Bronchial epithelial cell (primary cell): ENCODE data around the gene ST6GALNAC6. TPM values are rescaled to one million over a fixed set of nuclear protein-coding genes. Genes with fewer than 3 reads are reported as not detected.

Experiments used
- DNase-seq: peaks from one replicate; pipeline ENCODE4 v3.0.0-alpha.2; 2010; ENCODE audit warnings: low read depth
- FAIRE-seq: peaks from 2 replicates; lab custom pipeline; 2011; peaks lifted over from hg19 to GRCh38; lab: Jason Lieb, UNC
- H3K27me3 ChIP-seq: 2 replicates; pipeline ENCODE4 v1.5.1; 2011; ENCODE audit warnings: low read length; ENCODE audit not compliant: control insufficient read depth, insufficient read depth
- H3K36me3 ChIP-seq: 2 replicates; pipeline ENCODE4 v1.5.1; 2011; ENCODE audit warnings: low read length; ENCODE audit not compliant: control insufficient read depth, insufficient read depth
- H3K4me3 ChIP-seq: 2 replicates; pipeline ENCODE4 v1.5.1; 2011; ENCODE audit warnings: mild to moderate bottlenecking, low read depth, low read length, control low read depth
- total RNA-seq: library from RNA; depleted of rRNA; stranded (reverse); fragments of >200 nt; gene quantifications from 2 replicates; pipeline ENCODE4 v1.2.1, GENCODE V29; 2014
- TF ChIP-seq, protein P1 (sequence below): IDR thresholded peaks from 2 replicates; pipeline ENCODE4 v1.5.1; 2011; ENCODE audit warnings: mild to moderate bottlenecking, moderate library complexity, low read length, control low read depth, inconsistent platforms; ENCODE audit not compliant: insufficient read depth, severe bottlenecking

ST6GALNAC6 gene
- total RNA-seq, 1 donor from 2014 or later: 18.4 TPM

- no peak overlapping the region for H3K4me3 ChIP-seq
- no peak for FAIRE-seq
- DNase-seq: no peak
These were observed 22.2 kb upstream of the ST6GALNAC6 start for GRCh38 chr9:127921557-127922120.

DNA sequence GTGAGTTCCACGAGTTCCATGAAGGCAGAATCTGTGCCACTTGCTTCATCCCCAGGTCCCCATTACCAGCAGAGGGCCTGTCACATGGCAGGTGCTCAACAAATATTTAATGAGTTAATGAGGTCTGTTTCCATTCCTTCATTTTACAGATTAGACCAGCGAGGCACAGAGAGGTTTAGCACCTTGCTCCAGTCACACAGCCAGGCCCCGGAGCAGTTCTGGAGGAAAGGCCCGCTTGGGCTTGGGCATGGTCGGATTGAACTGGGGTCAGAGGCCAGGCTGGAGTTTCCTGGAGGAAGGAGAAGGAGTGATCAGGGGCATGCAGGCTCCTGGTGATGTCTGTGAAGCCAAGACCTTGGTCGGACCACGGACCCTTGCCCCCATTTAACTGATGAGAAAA, 21.4 kb upstream of the ST6GALNAC6 start:
- DNase-seq: no peak
- FAIRE-seq: no peak
- Histone ChIP-seq H3K4me3 (no peak overlapping the region), H3K27me3 (no peaks in the 10 kb centered on the region), H3K36me3 (no peaks in the 10 kb centered on the region)
- TF ChIP-seq, protein P1, sequence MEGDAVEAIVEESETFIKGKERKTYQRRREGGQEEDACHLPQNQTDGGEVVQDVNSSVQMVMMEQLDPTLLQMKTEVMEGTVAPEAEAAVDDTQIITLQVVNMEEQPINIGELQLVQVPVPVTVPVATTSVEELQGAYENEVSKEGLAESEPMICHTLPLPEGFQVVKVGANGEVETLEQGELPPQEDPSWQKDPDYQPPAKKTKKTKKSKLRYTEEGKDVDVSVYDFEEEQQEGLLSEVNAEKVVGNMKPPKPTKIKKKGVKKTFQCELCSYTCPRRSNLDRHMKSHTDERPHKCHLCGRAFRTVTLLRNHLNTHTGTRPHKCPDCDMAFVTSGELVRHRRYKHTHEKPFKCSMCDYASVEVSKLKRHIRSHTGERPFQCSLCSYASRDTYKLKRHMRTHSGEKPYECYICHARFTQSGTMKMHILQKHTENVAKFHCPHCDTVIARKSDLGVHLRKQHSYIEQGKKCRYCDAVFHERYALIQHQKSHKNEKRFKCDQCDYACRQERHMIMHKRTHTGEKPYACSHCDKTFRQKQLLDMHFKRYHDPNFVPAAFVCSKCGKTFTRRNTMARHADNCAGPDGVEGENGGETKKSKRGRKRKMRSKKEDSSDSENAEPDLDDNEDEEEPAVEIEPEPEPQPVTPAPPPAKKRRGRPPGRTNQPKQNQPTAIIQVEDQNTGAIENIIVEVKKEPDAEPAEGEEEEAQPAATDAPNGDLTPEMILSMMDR: no peak

More at GRCh38 chr9:127921557-127922120, 22.2 kb upstream of the ST6GALNAC6 start:
- Histone ChIP-seq H3K36me3 (no peaks in the 10 kb centered on the region), H3K27me3 (no peaks in the 10 kb centered on the region)
- TF ChIP-seq, protein P1: peak; percentile 94

GRCh38 chr9:127919253-127919815, 19.9 kb upstream of the ST6GALNAC6 start:
- Histone ChIP-seq H3K36me3 (no peaks in the 10 kb centered on the region), H3K4me3 (no peak overlapping the region), H3K27me3 (no peaks in the 10 kb centered on the region)
- TF ChIP-seq, protein P1: no peak
- peak; percentile 97 for FAIRE-seq
- DNase-seq: peak; percentile 100

DNA sequence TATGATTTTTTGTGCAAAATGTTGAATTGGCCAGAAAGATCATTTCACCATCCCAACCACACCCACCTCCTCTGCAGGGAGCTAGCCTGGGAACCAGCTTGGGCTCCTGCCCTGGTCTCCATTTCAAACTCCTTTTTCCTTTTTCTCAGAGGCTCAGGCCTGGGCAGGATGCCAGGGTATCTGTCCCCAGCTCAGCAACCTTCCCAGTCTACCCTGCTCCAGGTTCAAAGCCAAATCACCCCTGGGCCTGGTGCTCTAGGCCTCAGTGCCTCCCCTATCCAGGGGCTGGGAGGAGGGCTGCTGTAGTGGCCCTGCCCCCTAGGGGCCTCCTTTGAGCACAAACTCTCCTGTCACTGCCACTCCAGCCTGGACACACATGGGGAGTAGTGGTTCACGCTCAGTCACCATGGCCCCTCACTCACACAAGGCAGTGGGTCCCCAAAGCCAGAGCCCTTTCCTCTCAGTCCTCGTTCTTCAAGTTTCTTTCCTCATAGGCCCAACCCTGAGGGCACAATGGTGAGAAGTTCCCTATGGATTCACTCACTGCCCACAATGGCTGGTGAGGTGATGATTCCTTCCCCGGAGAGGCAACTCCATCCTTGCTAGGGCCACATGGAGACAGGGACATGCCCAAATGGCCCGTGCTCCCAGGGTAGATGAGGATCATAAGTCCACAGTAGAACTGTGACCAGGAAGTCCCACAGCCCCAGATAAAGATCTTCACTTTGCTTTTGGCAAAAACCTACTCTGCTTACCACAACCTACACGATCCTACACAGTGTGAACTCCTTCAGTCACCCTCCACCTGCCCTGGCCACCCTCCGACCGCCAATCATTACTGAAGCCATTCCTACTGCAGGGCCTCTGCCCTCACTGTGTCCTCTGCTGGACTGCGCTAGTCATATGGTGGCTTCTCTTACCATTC, 19.0 kb upstream of the ST6GALNAC6 start:
- DNase-seq (no peak), FAIRE-seq (no peak)
- H3K36me3 ChIP-seq: no peaks in the 10 kb centered on the region
- no peaks in the 10 kb centered on the region for H3K27me3 ChIP-seq
- no peak overlapping the region for H3K4me3 ChIP-seq
- TF ChIP-seq, protein P1: peak; percentile 11

DNA sequence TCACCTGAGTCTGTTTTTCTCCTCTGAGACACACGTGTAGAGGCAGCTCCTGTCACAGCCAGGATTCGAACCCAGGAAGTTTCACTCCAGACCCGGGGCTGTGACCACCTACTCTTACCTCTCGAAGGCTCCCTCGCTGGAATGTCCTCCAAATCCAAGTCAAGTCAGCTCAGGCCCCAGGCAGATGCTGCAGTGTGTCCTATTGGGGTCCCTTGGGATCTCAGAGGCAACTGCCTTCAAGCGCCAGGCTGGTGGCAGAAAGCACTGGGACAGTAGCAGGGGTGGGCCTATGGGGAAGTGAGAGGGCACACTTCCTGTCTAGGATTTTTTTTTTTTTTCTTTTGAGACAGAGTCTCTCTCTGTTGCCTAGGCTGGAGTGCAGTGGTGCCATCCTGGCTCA, 18.2 kb upstream of the ST6GALNAC6 start:
- H3K36me3 ChIP-seq: peaks cover 4% of the 10 kb centered on the region
- no peak overlapping the region for H3K4me3 ChIP-seq
- H3K27me3 ChIP-seq: no peaks in the 10 kb centered on the region
- TF ChIP-seq, protein P1: no peak
- DNase-seq: no peak
- no peak for FAIRE-seq
